ENCODE measurements around the gene PCDHA7. TPM values are rescaled to one million over a fixed set of nuclear protein-coding genes. Genes with fewer than 3 reads are reported as not detected.
"Not testable (repeated sequence)": the region's sequence is repeated elsewhere in the genome, so short reads cannot be mapped to it uniquely, and the experiment has no call there.

PCDHA7 gene
- total and polyA plus RNA-seq, 4 donors: 0.10 to 0.52 (median 0.21) TPM

DNA sequence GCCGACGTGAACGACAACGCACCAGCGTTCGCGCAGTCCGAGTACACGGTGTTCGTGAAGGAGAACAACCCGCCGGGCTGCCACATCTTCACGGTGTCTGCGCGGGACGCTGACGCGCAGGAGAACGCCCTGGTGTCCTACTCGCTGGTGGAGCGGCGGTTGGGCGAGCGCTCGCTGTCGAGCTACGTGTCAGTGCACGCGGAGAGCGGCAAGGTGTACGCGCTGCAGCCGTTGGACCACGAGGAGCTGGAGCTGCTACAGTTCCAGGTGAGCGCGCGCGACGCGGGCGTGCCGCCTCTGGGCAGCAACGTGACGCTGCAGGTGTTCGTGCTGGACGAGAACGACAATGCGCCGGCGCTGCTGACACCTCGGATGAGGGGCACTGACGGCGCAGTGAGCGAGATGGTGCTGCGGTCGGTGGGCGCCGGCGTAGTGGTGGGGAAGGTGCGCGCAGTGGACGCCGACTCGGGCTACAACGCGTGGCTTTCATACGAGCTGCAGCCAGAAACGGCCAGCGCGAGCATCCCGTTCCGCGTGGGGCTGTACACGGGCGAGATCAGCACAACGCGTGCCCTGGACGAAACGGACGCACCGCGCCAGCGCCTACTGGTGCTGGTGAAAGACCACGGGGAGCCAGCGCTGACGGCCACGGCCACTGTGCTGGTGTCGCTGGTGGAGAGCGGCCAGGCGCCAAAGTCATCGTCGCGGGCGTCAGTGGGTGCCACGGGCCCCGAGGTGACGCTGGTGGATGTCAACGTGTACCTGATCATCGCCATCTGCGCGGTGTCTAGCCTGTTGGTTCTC, 16.0 kb downstream of the PCDHA7 start:
- not testable (repeated sequence) for H3K27ac ChIP-seq (ENCODE audit: low read depth in 1 of 2, low read length in 1 of 2); H3K9ac ChIP-seq (ENCODE audit: insufficient read depth in 1 of 2, low read length in 2 of 2); ATAC-seq (ENCODE audit: insufficient read depth, low FRiP score); H3K4me1 ChIP-seq (ENCODE audit: control insufficient read depth in 5 of 5, insufficient read depth in 5 of 5, low read length in 5 of 5); H3K9me3 ChIP-seq (ENCODE audit: control insufficient read depth in 4 of 4, insufficient read depth in 3 of 4, low read length in 3 of 4); H3K4me3 ChIP-seq; DNase-seq; H3K27me3 ChIP-seq (ENCODE audit: control insufficient read depth in 3 of 3, insufficient read depth in 3 of 3, low read length in 2 of 3); H3K36me3 ChIP-seq (ENCODE audit: control insufficient read depth in 4 of 4, insufficient read depth in 4 of 4, low read length in 4 of 4)
- 49% methylated on average over 59 of the region's 101 CpGs; no CpG with 5 or more reads in 1 of the 2 donors for whole genome bisulfite sequencing, 2 donors

DNA sequence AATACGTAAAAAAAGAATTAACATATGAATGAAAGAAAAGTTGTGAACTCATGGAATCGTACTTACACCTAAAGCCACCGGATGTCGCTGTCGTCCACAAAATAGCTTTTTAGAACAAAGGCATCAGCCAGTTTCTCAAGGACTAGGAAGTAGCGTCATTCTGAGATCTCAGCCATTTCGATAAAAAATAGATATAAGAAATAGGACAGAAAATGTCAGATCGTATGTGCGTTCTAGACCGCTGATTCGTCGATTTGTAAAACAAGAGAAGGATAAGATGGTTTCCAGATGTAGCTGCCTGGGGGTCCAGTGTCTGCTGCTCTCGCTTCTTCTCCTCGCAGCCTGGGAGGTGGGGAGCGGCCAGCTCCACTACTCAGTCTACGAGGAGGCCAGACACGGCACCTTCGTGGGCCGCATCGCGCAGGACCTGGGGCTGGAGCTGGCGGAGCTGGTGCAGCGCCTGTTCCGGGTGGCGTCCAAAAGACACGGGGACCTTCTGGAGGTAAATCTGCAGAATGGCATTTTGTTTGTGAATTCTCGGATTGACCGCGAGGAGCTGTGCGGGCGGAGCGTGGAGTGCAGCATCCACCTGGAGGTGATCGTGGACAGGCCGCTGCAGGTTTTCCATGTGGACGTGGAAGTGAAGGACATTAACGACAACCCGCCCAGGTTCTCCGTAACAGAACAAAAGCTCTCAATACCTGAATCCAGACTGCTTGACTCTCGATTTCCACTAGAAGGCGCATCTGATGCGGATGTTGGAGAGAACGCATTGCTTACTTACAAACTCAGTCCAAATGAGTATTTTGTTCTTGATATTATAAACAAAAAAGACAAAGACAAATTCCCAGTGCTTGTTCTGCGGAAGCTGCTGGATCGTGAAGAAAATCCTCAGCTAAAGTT, 22.0 kb downstream of the PCDHA7 start, which contains the start of gene PCDHA10:
TSS of gene PCDHA10 (plus strand) at position 126 of the 903 bp plus-strand sequence. CDS start at position 278, 152 bp downstream.
- TF ChIP-seq, protein P1, sequence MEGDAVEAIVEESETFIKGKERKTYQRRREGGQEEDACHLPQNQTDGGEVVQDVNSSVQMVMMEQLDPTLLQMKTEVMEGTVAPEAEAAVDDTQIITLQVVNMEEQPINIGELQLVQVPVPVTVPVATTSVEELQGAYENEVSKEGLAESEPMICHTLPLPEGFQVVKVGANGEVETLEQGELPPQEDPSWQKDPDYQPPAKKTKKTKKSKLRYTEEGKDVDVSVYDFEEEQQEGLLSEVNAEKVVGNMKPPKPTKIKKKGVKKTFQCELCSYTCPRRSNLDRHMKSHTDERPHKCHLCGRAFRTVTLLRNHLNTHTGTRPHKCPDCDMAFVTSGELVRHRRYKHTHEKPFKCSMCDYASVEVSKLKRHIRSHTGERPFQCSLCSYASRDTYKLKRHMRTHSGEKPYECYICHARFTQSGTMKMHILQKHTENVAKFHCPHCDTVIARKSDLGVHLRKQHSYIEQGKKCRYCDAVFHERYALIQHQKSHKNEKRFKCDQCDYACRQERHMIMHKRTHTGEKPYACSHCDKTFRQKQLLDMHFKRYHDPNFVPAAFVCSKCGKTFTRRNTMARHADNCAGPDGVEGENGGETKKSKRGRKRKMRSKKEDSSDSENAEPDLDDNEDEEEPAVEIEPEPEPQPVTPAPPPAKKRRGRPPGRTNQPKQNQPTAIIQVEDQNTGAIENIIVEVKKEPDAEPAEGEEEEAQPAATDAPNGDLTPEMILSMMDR (IDR thresholded peaks at IDR 0.05; ENCODE audit: control extremely low read depth, extremely low read depth): no peak

DNA sequence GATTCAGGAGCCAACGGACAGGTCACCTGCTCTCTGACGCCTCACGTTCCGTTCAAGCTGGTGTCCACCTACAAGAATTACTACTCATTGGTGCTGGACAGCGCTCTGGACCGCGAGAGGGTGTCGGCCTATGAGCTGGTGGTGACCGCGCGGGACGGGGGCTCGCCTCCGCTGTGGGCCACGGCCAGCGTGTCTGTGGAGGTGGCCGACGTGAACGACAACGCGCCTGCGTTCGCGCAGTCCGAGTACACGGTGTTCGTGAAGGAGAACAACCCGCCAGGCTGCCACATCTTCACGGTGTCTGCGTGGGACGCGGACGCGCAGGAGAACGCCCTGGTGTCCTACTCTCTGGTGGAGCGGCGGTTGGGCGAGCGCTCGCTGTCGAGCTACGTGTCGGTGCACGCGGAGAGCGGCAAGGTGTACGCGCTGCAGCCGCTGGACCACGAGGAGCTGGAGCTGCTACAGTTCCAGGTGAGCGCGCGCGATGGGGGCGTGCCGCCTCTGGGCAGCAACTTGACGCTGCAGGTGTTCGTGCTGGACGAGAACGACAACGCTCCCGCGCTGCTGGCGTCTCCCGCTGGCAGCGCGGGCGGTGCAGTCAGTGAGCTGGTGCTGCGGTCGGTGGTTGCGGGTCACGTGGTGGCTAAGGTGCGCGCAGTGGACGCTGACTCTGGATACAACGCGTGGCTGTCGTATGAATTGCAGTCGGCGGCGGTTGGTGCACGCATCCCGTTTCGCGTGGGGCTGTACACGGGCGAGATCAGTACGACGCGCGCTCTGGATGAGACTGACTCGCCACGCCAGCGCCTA, 23.3 kb downstream of the PCDHA7 start:
- Histone ChIP-seq H3K4me1 (ENCODE audit: control insufficient read depth in 5 of 5, insufficient read depth in 5 of 5, low read length in 5 of 5) (no peaks in the 10 kb centered on the region), H3K9me3 (ENCODE audit: control insufficient read depth in 4 of 4, insufficient read depth in 3 of 4, low read length in 3 of 4) (peaks cover 0 to 9% (median 4%) of the 10 kb centered on the region in 4 donors), H3K27me3 (ENCODE audit: control insufficient read depth in 3 of 3, insufficient read depth in 3 of 3, low read length in 2 of 3) (no peaks in the 10 kb centered on the region), H3K27ac (ENCODE audit: low read depth in 1 of 2, low read length in 1 of 2) (no peak overlapping the region), H3K9ac (ENCODE audit: insufficient read depth in 1 of 2, low read length in 2 of 2) (no peak overlapping the region), H3K36me3 (ENCODE audit: control insufficient read depth in 4 of 4, insufficient read depth in 4 of 4, low read length in 4 of 4) (no peaks in the 10 kb centered on the region), H3K4me3 (no peak overlapping the region)
- ATAC-seq (ENCODE audit: insufficient read depth, low FRiP score) (no peak), DNase-seq (no peak)
- WGBS, 2 donors: 58% methylated on average over 68 of the region's 94 CpGs; no CpG with 5 or more reads in 1 of the 2 donors
- TF ChIP-seq, protein P1 (IDR thresholded peaks at IDR 0.05; ENCODE audit: control extremely low read depth, extremely low read depth): no peak

More for the DNA sequence above, 22.0 kb downstream of the PCDHA7 start, which contains the start of gene PCDHA10:
- WGBS, 2 donors: 27% methylated on average over 37 of the region's 44 CpGs; no CpG with 5 or more reads in 1 of the 2 donors
- Histone ChIP-seq H3K9ac (ENCODE audit: insufficient read depth in 1 of 2, low read length in 2 of 2) (no peak within 1 kb of the TSS), H3K27me3 (ENCODE audit: control insufficient read depth in 3 of 3, insufficient read depth in 3 of 3, low read length in 2 of 3) (no peaks in the 10 kb centered on the region), H3K4me1 (ENCODE audit: control insufficient read depth in 5 of 5, insufficient read depth in 5 of 5, low read length in 5 of 5) (no peaks in the 10 kb centered on the region), H3K36me3 (ENCODE audit: control insufficient read depth in 4 of 4, insufficient read depth in 4 of 4, low read length in 4 of 4) (no peaks in the 10 kb centered on the region), H3K27ac (ENCODE audit: low read depth in 1 of 2, low read length in 1 of 2) (no peak within 1 kb of the TSS), H3K4me3 (no peak within 1 kb of the TSS), H3K9me3 (ENCODE audit: control insufficient read depth in 4 of 4, insufficient read depth in 3 of 4, low read length in 3 of 4) (peaks cover 0 to 6% (median 0%) of the 10 kb centered on the region in 4 donors)
- DNase-seq (peak in 2 of 3 donors; percentile 20 to 24), ATAC-seq (ENCODE audit: insufficient read depth, low FRiP score) (no peak)

All from lung (tissue), 12 donors.